Spinal cord (tissue), 10 donors: ENCODE data around the gene PRPF31. TPM values are rescaled to one million over a fixed set of nuclear protein-coding genes. Genes with fewer than 3 reads are reported as not detected.
"Not testable (repeated sequence)": the region's sequence is repeated elsewhere in the genome, so short reads cannot be mapped to it uniquely, and the experiment has no call there.

Experiments
- DNase-seq, 6 donors: peaks; one replicate each; pipeline versions ENCODE4 v3.0.0 to v3.0.0-alpha.2; 2013 to 2015; ENCODE audit warnings: low spot score in 6 of 6, low read depth in 4 of 6
- H3K27ac ChIP-seq: one replicate; pipeline ENCODE4 v1.5.1; 2013; ENCODE audit warnings: low read depth, low read length, control low read depth
- H3K27me3 ChIP-seq: one replicate; pipeline ENCODE4 v1.6.1; 2013; ENCODE audit warnings: low read length; ENCODE audit not compliant: control insufficient read depth, insufficient read depth
- H3K36me3 ChIP-seq: one replicate; pipeline ENCODE4 v1.6.1; 2013; ENCODE audit warnings: low read length; ENCODE audit not compliant: control insufficient read depth, insufficient read depth
- H3K4me1 ChIP-seq: one replicate; pipeline ENCODE4 v1.6.1; 2013; ENCODE audit warnings: low read length; ENCODE audit not compliant: control insufficient read depth, insufficient read depth
- H3K4me3 ChIP-seq: one replicate; pipeline ENCODE4 v1.5.1; 2013; ENCODE audit warnings: low read depth, low read length, control low read depth
- H3K9me3 ChIP-seq: one replicate; pipeline ENCODE4 v1.6.1; 2013; ENCODE audit warnings: low read length; ENCODE audit not compliant: control insufficient read depth, insufficient read depth
- WGBS: methylation state at CpG from one replicate; pipeline ENCODE4 v1.1.5; 2013; ENCODE audit warnings: missing lambda C conversion rate; ENCODE audit not compliant: insufficient coverage; 5-methylcytosine and 5-hydroxymethylcytosine counted together
- polyA plus RNA-seq, 2 donors: library from polyadenylated mRNA; unstranded; fragments of 120-200 nt; gene quantifications; one replicate each; pipeline ENCODE4 v1.2.1, GENCODE V29; 2013; ENCODE audit not compliant: insufficient read length in 2 of 2
- total RNA-seq, 2 donors: library from RNA; depleted of rRNA in 1 of 2; stranded (reverse); fragments of 120-200 nt in 1 of 2; fragments of >200 nt in 1 of 2; gene quantifications; one replicate each; pipeline versions ENCODE4 v1.2.3 to v1.2.4, GENCODE V29; 2013 to 2014
- donor health status: healthy.

Gene PRPF31
- total and polyA plus RNA-seq, 4 donors = 26.9 to 72.4 (median 62.2) TPM

- WGBS = 93% methylated on average over 12 of the region's 21 CpGs
- Histone ChIP-seq H3K4me1 (peaks cover 11% of the 10 kb centered on the region), H3K36me3 (peaks cover 10% of the 10 kb centered on the region), H3K27ac (no peak overlapping the region), H3K27me3 (peaks cover 11% of the 10 kb centered on the region), H3K9me3 (no peaks in the 10 kb centered on the region), H3K4me3 (no peak overlapping the region)
- DNase-seq = no peak
Observed at GRCh38 chr19:54169149-54169740, 53.7 kb downstream of the PRPF31 start.

- not testable (repeated sequence) for H3K4me3 ChIP-seq, H3K4me1 ChIP-seq, H3K27ac ChIP-seq, H3K27me3 ChIP-seq, H3K9me3 ChIP-seq, DNase-seq
- peaks cover 28% of the 10 kb centered on the region for H3K36me3 ChIP-seq
- 90% methylated on average over 5 of the region's 23 CpGs for WGBS
Observed at GRCh38 chr19:54171736-54172431, 56.3 kb downstream of the PRPF31 start.

GRCh38 chr19:54172471-54173358 is 57.2 kb downstream of the PRPF31 start, which contains the start of gene TMC4:
Gene TMC4, minus strand, starts transcription at chr19:54173160. Its CDS starts 43 bp downstream, at chr19:54173117.
- DNase-seq = no peak
- 15% methylated on average over 13 of the region's 13 CpGs for WGBS
- H3K36me3 ChIP-seq = peaks cover 28% of the 10 kb centered on the region
- no peak within 1 kb of the TSS for H3K4me3 ChIP-seq
- H3K27me3 ChIP-seq = no peaks in the 10 kb centered on the region
- no peak within 1 kb of the TSS for H3K27ac ChIP-seq
- peaks cover 5% of the 10 kb centered on the region for H3K4me1 ChIP-seq
- no peaks in the 10 kb centered on the region for H3K9me3 ChIP-seq

DNA sequence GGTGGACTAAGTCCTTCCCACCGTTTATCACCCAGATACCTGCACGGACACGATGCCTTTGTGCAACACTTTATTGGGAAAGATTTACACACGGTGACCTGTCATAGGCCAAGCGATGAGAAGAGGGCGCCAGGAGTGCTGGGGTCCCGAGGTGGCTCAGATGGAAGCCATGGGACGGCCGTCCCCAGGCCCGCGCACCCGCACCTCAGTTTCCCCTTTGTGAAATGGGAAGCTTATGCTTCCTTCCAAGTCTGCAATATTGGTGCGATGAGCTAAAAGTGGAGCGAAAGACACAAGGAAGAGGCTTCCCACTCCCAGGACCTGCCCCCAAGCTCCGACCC is 57.8 kb downstream of the PRPF31 start:
- WGBS = 28% methylated on average over 10 of the region's 15 CpGs
- H3K27ac ChIP-seq = no peak overlapping the region
- no peak for DNase-seq

DNA sequence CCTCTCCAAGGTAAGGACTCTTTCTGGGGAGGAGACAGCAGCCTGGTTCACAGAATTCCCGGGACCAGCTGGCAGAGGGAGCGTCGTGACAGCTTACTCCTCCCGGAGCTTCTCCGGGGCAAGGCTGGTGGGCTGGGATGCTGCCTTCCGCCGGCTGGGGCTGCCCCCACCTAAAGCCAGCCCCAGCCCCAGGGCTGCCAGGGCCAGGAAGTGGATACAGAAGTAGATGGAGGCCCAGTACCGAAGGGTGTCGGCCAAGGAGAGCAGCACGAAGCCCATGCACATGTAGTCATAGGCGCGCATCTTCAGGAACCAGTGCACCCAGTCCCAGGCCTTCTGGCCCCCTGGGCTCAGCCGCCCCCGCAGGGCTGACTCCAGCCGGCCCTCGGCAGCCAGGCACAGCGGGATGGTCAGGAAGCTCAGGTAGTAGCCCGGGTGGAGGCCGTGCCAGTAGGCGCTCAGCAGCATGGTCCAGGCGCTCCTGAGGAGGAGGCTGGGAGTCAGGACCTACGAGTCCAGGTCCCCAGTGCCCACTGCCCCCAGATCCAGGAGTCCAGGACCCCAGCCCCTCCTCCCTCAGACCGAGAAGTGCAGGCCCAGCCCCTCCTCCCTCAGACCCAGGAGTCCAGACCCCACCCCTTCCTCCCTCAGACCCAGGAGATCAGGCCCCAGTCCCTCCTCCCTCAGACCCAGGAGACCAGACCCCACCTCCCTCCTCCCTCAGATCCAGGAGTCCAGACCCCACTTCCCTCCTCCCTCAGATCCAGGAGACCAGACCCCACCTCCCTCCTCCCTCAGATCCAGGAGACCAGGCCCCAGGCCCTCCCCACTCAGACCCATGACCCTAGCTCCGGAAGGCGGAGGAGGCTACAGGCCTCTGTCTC is 58.6 kb downstream of the PRPF31 start:
- Histone ChIP-seq H3K27me3 (no peaks in the 10 kb centered on the region), H3K9me3 (no peaks in the 10 kb centered on the region), H3K36me3 (peaks cover 39% of the 10 kb centered on the region), H3K27ac (no peak overlapping the region), H3K4me1 (peaks cover 9% of the 10 kb centered on the region), H3K4me3 (no peak overlapping the region)
- no peak for DNase-seq
- WGBS = 75% methylated on average over 20 of the region's 25 CpGs

More for the DNA sequence above, 57.8 kb downstream of the PRPF31 start:
- Histone ChIP-seq H3K4me3 (no peak overlapping the region), H3K9me3 (no peaks in the 10 kb centered on the region), H3K27me3 (no peaks in the 10 kb centered on the region), H3K4me1 (peaks cover 3% of the 10 kb centered on the region), H3K36me3 (peaks cover 33% of the 10 kb centered on the region)

- Histone ChIP-seq H3K4me3 (no peak overlapping the region), H3K27me3 (no peaks in the 10 kb centered on the region), H3K27ac (no peak overlapping the region), H3K9me3 (no peaks in the 10 kb centered on the region), H3K36me3 (peaks cover 58% of the 10 kb centered on the region), H3K4me1 (peaks cover 25% of the 10 kb centered on the region)
- WGBS = 43% methylated on average over 22 of the region's 23 CpGs
- DNase-seq = peak in 1 of 6 donors; percentile 76
Observed at GRCh38 chr19:54178581-54179261, 63.2 kb downstream of the PRPF31 start.

GRCh38 chr19:54179262-54179852 is 63.8 kb downstream of the PRPF31 start:
- H3K27ac ChIP-seq = peak overlapping the region; percentile 41
- peaks cover 58% of the 10 kb centered on the region for H3K36me3 ChIP-seq
- peaks cover 25% of the 10 kb centered on the region for H3K4me1 ChIP-seq
- H3K27me3 ChIP-seq = no peaks in the 10 kb centered on the region
- no peaks in the 10 kb centered on the region for H3K9me3 ChIP-seq
- WGBS = 15% methylated on average over 5 of the region's 10 CpGs
- H3K4me3 ChIP-seq = no peak overlapping the region
- peak in 1 of 6 donors; percentile 78 for DNase-seq

GRCh38 chr19:54179921-54180461 is 64.4 kb downstream of the PRPF31 start:
- no peak overlapping the region for H3K4me3 ChIP-seq
- H3K36me3 ChIP-seq = peaks cover 54% of the 10 kb centered on the region
- no peaks in the 10 kb centered on the region for H3K27me3 ChIP-seq
- peak in 5 of 6 donors; percentile 74 to 94 (median 84) for DNase-seq
- peak overlapping the region; percentile 64 for H3K27ac ChIP-seq
- peaks cover 25% of the 10 kb centered on the region for H3K4me1 ChIP-seq
- no peaks in the 10 kb centered on the region for H3K9me3 ChIP-seq
- 14% methylated on average over 10 of the region's 10 CpGs for WGBS
